Fibroblast of skin of scalp (primary cell): ENCODE data around the gene XPC.
"Not testable (repeated sequence)": the region's sequence is repeated elsewhere in the genome, so short reads cannot be mapped to it uniquely, and the experiment has no call there.

Experiments used
- DNase-seq: peaks from one replicate; pipeline ENCODE4 v3.0.0-alpha.2; 2013

Gene XPC

DNA sequence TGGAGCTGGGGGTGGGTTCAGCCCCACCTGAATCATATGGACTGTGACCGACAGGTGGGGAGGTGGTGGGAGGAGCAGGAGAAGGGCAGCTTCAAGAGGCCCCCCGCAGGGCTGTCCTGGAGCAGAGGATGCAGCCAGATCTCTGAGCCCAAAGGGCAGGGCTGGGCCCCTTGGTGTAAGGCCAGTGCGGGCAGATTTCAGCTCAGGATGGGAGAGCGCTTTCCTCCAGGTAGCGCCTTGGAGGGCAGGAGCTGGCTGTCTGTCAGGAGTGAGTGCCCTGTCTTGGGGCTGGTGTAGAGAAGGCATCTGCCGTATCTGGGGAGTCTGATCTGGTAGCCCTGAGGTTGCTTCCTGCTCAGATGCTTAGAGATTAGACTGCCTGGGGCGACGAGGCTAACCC lies 46.3 kb downstream of the XPC start:
- no peak for DNase-seq

DNA sequence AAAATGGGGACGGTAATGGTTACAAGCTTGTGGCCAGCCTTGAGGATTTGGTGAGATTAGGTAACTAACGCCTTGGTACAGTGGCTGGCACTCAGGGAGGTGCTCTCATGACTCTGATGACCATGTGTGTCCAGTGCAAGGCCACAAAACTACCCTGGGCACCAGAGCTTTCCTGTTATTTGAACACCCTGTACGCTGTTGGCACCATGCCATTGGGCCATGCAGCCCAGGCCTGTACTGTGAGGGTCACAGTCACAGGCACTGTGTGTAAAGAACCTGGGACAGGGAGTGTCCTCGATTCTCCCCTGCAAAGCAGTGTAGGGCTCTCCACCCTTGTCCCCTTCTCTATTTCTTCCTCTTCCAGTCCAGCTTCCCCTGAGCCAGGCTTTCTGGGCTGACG lies 47.3 kb downstream of the XPC start:
- DNase-seq, result no peak

DNA sequence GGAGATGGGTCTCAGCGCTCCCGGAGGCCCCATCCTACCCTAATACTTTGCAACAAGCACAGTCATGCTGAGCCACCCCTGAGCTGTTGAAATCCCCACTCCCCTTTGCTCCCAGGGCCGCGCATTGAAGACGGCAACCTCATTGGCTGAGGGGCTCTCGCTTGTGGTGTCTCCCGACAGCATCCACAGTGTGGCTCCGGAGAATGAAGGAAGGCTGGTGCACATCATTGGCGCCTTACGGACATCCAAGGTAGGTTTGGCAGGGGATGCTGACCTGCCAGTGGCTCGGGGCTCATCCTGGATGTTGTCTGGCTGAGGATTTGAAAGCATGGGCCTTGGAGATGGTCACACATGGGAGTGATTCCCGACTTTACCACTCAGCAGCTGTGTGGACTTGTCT lies 47.7 kb downstream of the XPC start:
- no peak for DNase-seq

DNA sequence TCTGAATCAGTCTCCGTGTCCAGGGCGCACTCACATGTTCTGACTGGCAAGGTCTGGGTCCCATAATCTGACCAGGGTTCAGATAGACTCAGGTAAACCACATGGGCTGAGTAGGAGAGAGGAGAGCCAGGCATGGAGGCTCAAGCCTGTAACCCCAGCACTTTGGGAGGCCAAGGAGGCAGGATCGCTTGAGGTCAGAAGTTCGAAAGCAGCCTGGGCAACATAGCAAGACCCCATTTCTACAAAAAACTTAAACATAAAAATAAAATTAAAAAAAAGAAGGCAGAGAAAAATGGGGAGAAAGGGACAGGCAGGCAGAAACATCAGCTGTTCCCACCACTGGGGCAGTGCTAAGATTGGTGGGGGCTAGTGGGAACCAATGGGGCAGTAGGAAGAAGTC lies 48.2 kb downstream of the XPC start:
- no peak for DNase-seq

DNA sequence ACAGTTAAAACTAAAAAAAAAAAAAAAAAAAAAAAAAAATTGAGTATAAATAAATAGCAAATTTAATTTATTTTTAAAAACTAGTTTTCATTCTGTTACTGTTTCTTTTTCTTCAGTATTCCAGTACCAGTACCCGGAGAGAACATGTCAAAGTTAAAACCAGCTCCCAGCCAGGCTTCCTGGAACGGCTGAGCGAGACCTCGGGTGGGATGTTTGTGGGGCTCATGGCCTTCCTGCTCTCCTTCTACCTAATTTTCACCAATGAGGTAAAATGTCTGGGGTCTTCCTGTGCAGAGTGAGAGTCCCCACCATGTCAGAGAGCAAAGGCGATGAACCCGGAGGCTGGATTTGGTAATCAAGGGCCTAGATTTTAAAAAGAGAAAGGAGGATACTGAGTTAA lies 49.1 kb downstream of the XPC start:
- DNase-seq, result no peak

DNA sequence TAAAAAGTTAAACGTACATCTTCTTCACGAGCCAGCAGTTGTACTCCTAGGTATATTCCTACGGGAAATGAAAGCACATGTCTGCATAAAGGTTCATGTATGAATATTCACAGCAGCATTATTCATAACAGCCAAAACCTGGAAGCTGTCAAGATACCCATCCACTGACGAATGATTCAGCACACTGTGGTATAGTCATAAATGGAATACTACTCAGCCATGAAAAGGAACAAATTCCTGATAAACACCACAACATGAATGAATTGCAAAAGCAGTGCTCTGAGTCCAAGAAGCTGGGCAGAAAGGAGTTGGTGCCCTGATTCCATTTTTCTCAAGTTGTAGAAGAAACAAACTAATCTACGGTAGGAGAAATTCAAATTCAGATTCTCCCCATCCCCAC lies 49.7 kb downstream of the XPC start:
- no peak for DNase-seq

DNA sequence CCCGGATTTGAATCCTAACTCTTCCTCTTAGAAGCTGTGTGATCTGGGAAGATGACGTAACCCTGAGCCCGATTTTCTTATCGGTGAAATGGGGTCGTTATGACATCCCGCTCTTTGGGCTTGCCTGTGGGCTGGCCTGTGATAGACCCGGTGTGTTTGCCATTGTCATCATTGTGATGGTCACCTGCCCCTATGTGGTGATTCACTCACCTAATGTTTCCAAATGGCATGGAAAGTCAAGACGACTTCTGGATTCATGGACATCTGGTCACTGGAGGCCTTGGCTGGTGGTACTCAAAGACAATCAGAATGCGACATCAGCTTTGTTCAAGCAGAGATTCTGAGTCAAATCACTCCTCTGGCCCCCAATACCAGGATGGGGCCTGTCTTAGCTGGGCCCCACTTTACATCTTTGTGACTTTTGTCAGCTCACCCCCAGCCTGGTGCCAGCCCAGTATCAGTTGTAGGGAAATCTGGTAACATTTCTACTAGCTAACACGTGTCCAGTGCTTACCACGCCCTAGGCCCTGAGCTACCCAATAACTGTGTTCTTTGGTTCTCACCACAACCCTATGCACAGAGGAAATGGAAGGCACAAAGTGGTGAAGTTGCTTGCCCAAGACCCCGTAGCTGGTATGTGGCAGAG lies 50.8 kb downstream of the XPC start:
- DNase-seq, result no peak

DNA sequence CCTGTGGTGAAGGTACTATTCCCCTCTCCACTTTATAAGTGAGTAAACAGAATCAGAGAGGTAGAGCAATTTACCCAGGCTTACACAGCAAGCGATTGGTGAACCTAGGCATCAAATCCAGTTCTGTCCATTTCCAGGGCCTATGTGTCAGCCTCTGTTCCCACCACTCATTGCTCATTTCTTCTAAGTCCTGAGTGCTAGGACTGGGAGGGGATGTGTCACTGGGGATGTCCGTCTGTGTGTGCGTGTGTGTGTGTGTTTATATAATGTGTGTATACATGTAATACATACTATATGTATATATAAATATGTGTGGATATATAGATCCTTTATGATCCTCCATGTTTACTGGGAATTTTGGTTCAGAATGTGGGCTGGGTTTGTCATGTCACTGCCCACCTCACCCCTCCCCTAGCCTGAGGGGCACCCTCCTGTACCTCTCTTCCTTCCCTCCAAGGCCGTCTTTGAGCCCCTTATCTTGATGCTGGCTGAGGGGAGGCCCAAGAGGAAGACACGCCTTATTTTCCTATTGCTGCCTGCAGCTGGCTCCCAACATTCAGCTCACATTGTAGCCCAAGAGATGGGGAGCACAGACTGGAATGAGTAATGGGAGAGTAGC lies 51.4 kb downstream of the XPC start:
- DNase-seq, result no peak

DNA sequence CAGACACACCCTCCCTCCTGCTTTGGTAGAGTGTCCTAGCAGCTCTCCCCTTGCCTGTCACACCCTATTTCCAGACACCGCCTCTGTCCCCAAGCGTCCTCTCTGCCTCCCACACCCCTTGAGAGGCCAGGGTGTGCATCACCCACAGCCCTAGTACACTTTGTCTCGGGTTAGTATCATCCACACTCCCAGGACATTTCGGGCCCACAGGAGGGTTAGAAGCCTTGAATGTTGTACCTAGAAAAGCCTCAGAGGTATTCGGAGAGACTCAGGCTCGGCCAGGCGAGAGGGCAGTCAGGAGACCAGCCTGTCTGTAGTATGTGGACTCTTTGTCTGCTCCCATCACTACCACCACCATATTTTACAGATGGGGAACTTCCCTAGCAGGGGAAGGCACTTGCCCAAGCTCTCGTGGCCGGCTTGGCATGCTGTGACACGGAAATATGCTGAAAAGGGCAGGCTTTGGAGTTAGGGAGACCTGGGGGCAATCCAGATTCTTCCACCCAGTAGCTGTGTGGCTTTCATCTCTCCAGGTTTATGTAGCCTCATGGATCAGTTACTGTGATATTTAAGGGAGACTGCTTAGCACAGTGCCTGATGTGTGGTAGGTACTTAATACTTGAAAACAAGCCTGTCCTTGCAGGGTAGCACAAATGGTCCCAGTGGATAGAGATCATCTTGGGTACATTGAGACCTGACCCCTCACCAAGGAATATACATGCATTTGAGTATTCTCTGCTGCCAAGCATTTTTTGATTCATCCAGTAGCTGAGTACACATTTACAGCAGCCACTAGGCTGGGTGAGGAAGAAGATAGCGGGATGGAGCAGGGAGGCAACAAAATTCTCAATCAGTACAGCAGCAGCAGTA lies 52.1 kb downstream of the XPC start:
- DNase-seq, result no peak

DNA sequence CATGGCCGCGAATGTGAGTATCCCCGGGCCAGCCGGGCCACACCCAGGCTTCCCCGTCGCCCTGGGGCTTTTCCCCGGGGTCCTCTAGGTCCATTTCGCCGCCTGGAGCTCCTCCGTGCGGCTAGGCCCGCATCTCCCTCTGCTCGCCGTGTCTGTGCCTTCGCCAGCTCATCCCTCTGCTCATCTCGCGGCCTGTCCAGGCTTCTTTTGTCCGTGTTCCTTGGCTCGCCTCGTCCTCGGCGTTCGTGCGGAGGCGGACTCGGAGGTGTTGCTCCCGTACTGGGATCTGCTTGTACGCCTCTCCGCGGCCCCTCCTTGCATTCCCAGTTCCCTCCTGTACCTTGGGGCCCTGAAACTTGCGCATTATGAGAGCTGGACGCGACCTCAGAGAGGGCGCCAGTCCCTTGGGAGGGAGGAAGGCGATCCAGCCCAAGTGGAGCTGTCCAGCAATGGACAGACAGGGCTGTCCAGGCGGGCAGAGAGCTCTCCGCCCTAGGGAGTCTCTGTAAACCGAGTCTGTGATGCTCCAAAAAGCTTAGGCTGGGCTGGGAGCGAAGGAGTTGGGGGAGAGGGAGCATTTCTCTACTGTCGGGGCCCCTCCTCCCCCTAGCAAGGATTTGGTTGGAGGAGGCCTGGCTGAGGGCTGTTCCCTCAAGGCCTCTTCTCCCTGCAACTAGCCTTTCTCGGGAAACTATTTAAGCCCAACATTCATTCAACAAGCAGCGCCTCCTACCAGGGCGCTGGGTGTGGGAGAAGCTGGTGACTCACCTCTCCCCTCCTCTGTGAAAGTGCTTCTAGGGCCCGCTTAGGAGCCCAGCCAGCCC lies 53.0 kb downstream of the XPC start:
- DNase-seq, result peak; percentile 97

DNA sequence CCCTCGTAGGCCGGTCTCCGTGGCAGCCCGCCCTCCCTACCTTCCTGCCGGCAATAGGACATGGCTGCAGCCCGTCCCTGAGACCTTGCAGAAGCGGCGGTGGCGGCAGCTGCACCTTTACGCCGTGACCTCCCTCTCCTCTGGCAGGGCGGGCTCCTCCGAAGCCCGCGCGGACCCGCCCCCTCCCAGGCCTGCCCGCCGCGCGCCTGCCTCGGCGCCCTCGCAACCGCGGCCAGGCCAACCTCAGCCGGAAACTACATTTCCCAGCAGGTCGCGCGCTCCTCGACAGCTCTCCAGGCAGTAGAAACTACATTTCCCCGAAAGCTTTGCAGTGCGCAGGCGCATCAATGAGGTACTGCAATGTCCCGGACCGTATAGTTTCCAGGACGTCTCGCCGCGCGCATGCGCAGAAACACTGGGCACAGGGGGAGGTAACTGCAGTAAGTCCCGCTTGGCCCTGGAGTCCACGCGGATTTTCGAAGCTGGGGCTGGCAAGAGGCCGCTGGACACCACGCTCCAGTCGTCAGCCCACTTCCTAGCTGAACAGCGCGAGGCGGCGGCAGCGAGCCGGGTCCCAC lies 53.7 kb downstream of the XPC start, which contains the start of the genes CHCHD4 and TMEM43:
TSS of gene CHCHD4 (minus strand) at position 256 of the 578 bp plus-strand sequence. CDS start at position 62, 194 bp downstream.
TSS of gene TMEM43 (plus strand) at position 438 of the 578 bp plus-strand sequence. CDS start 142 bp downstream, outside the sequence.
- peak; percentile 100 for DNase-seq

DNA sequence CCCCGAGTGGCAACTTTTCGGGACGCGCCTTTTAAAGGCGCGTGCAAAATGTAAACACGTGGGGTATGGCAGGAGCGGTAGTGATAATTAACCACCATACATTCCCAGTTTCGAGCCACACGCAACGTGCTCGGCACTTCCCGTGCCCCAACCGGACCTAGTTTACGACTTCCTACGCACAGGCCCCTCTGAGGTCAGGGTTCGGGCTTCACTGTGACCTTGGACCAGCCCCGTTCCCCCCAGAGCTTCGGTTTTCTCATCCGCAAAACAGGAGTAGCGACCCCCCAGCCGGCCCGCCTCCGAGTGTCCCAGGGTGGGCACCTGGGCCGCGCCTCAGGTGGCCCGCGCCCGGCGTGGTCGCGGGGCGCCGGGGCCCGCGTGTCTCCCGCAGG lies 54.2 kb downstream of the XPC start:
- peak; percentile 54 for DNase-seq

DNA sequence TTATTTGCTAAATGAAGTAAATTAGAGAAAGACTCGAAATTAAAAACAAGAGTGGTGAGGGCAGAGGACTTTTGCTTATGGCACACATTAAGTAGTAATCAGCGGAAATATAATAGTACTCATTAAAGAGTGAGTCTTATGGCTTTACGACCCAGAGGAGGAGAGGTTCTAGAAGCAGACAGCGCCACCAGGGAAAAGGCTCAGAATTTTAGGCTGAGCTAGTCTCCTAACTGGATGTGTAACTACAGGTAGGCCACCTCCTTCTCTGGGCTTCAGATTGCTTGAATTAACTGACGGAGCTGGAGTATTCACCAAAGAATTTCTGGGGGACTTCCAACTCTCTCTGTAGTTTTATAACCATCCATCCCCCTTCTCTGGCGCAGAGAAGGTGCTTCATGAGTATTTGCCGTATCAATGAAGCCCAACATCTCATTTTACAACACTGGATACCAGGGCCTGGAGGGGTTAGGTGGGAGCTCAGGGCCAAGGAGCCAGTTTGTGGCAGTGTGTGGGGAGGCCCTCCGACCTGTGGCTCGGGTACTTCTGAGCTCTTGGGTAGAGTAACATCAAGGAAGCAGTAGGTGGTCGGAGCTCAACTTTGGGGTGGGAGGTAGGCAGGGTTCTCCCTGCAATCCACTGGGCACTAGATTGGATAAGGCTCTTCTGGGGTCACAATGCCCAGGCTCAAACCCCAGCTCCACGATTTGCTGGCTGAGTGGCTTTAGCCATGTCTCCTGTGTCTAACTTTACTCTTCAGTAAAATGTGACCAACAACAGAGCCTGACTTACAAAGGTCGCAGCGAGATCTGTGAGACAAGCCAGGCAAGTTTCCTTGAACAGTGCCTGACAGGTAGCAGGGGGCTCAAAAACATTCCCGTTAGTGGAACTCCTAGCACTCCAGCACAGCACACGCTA lies 54.8 kb downstream of the XPC start:
- DNase-seq, result no peak

DNA sequence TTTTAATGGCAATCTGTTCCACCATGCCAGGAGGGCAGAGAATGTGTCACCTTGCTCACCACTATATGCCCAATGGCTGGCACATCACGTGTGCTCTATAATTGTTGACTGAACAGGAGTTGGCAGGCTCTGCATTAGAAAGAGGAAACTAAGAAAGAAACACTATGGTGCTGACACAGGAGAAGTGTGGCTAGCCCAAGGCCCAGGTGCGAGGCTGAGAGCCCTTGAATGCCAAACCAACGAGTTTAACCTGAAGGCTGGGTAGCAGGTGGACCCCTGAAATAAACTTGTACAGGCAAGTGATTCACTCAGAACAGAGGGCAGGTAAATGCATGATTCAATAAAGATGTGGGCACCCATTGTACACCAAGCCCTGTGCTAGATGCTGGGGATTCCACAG lies 56.1 kb downstream of the XPC start:
- DNase-seq, result no peak

DNA sequence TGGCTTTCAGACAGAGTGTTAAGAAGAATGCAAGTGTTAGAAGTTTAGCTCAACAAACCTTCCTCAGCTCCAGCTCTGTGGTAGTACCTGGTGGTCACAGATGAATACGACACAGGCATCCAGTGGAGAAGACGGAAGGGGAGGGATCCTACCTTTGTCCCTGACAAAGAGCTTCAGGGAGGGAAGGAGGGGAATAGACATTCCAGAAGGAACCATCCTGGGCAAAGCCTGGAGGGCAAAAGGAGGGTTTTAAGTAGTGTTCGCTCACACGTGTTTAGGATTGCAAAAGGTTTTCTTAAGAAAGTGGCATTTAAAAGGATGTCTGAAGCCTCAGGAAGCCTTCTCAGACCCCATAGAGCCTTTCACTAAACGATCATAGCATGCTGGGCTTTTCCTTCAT lies 56.5 kb downstream of the XPC start:
- DNase-seq, result no peak

DNA sequence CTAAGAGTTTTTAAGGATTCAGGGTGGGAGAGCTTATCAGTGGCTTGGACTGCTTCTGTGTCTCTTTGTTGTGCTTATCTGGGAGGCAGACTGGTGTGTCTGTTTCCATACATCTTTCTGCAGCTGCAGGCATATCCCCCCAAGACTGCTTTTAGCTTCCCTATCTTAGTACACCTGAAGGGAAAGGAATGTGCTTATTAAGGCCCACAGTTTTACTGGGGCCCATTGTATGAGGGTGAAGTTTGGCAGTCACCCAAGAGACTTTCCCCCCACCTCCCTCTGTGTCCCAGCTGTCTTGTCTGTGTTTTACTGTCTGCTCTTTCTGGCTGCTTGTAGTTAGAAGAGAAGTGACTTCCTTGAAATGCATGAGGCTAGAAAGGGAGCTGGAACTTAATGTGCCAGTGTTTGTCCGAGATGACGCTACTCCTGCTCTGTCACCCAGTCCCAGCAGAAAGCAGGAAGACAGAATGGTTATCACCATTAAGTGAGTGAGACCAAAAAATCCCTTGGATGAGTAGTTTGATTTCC lies 57.4 kb downstream of the XPC start:
- not testable (repeated sequence) for DNase-seq

DNA sequence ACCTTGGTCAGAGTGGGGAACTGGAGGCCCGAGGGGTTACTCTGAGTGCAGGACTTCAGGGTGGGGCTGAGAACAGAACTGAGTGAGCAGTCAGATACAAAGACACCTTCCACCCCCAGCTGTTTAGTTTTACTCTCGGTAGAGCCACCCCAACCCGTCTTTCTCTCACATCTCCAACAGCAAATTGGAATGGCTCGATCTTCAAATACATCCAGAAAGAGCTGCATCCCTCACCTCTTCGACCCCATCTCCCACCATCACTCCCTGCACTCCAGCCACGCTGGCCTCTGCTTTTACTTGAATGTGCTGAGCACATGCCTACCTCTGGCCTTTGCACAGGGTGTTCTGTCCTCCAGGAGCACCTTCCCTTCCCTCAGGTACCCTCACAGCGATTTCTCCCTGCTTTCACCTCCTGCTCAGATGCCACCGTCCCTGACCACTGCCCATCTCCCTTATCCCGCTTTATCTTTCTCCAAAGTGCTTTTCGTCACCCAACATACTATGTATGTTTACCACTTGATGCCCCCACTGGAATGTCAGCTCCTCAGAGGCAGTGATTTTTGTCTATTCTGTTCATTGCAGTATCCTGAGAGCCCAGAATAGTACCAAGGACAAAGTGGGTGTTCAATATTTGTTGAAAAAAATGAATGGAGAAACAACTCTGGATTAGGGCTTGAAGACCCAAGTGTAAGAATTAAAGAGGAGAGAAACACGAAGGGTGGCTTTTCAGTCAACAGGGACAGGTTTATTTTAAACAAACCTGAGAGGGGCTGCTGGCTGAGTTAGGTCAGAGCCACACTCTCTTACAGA lies 58.1 kb downstream of the XPC start:
- DNase-seq, result no peak

DNA sequence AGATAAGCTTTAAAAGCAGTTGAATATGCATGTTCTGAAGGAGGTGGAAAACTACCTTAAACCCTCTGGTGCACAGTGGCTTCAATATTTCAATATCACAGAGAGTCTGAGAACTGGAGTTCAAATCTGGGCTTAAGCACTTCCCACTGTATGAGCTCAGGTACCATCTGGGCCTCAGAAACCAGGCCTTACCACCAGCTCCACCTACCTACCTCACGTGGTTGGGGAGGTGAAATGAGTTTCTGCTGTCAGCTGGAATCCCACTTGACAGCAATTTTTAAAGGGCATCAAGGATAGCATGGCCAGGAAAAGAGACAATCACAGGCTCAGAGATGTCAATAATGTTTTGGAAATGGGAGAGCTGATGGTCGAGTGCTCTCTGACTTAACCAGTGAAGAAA lies 58.8 kb downstream of the XPC start:
- DNase-seq, result no peak

DNA sequence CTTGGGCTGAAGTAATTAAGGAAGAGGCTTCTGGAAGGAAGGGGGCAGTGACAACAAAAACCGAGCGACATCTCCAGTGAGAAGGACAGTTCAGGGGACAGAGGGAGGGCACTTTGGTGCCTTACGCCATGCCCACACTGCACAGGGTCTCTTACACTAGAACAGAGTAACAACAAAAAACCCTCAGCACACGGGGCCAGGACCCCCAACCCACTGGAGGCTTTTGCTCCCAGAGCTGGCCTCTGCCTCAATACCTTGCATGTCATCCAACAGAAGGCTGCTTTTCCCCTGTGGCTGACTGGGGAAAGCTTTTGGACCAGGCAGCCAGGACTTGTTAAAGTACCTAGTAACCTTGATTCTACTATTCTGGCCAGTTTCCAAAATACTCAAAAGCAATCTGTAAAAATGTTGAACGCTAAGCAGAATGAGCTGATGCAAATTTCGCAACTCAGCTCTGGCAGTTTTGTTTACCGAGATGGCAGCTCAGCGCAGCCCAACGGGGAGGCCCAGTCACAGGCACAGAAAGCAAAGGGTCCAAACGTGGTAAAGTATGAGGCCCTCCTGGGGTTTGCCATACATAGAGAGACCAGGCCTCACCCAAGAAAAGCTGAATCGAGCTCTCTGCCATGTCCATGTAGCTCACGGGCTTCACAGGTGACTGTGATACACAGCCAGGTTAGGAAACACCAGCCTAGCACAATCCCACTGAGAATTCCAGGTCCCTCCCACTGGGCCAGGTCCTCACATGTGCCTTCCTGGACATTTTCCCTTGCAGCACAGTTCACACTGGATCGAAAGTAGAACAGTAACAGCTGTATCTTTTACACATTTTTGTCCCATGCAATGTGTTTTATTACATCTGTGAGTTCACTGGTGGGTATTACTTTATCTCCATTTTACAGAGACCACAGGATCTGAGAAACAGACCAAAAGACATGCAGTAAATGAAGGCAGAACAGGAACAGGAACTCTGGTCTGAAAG lies 59.7 kb downstream of the XPC start:
- DNase-seq, result no peak
